SK-N-SH treated with all-trans-retinoic acid at 6 μM for 48 hours (cell line): ENCODE data around the gene PRSS56.

Experiments used
- ATAC-seq: fragments of 200-7000 bp; cut with Tn5 transposase; 3 replicates; pipeline ENCODE4 v1.9.1; 2020; ENCODE audit warnings: mild to moderate bottlenecking, moderate library complexity
- ARNTL ChIP-seq: fragments of 450-650 bp; formaldehyde crosslinking; IDR thresholded peaks from 2 replicates; pipeline ENCODE4 v1.5.0; 2020; ENCODE audit warnings: low read depth, mild to moderate bottlenecking, moderate library complexity, borderline replicate concordance
- BACH2 ChIP-seq: fragments of 250-450 bp; sonication (Bioruptor Pico); IDR thresholded peaks from 2 replicates; pipeline ENCODE4 v1.9.0; 2021; ENCODE audit warnings: mild to moderate bottlenecking, borderline replicate concordance
- CSDC2 ChIP-seq: fragments of 250-450 bp; sonication (Bioruptor Pico); IDR thresholded peaks from 2 replicates; pipeline ENCODE4 v1.5.0; 2020; ENCODE audit warnings: mild to moderate bottlenecking, moderate library complexity
- ESRRG ChIP-seq: fragments of 250-450 bp; sonication (Bioruptor Pico); IDR thresholded peaks from 2 replicates; pipeline ENCODE4 v1.6.1; 2021; ENCODE audit warnings: mild to moderate bottlenecking
- GLIS3 ChIP-seq: fragments of 250-450 bp; sonication (Bioruptor Pico); IDR thresholded peaks from 2 replicates; pipeline ENCODE4 v1.5.0; 2020; ENCODE audit warnings: mild to moderate bottlenecking, moderate library complexity
- ISL1 ChIP-seq: fragments of 250-450 bp; sonication (Bioruptor Pico); IDR thresholded peaks from 2 replicates; pipeline ENCODE4 v2.1.2; 2022; ENCODE audit warnings: mild to moderate bottlenecking, moderate library complexity
- OSR1 ChIP-seq: fragments of 250-450 bp; sonication (Bioruptor Pico); IDR thresholded peaks from 2 replicates; pipeline ENCODE4 v1.8.0; 2022; ENCODE audit warnings: moderate library complexity, mild to moderate bottlenecking, inconsistent platforms
- PPARA ChIP-seq: fragments of 250-450 bp; sonication (Bioruptor Pico); IDR thresholded peaks from 2 replicates; pipeline ENCODE4 v1.5.0; 2020; ENCODE audit warnings: mild to moderate bottlenecking, borderline replicate concordance
- RARB ChIP-seq: fragments of 250-450 bp; sonication (Bioruptor Pico); IDR thresholded peaks from 2 replicates; pipeline ENCODE4 v1.8.0; 2021; ENCODE audit warnings: mild to moderate bottlenecking, moderate library complexity
- TCF4 ChIP-seq: fragments of 250-450 bp; sonication (Bioruptor Pico); IDR thresholded peaks from 2 replicates; pipeline ENCODE4 v1.8.0; 2021; ENCODE audit warnings: mild to moderate bottlenecking, moderate library complexity, borderline replicate concordance
- TOX ChIP-seq: fragments of 250-450 bp; sonication (Bioruptor Pico); IDR thresholded peaks from 2 replicates; pipeline ENCODE4 v1.8.0; 2021; ENCODE audit warnings: mild to moderate bottlenecking, moderate library complexity, borderline replicate concordance
- ZC3H10 ChIP-seq: fragments of 250-450 bp; sonication (Bioruptor Pico); IDR thresholded peaks from 2 replicates; pipeline ENCODE4 v1.5.1; 2021; ENCODE audit warnings: mild to moderate bottlenecking, moderate library complexity
- ZFP3 ChIP-seq: fragments of 250-450 bp; sonication (Bioruptor Pico); IDR thresholded peaks from 2 replicates; pipeline ENCODE4 v1.5.0; 2020; ENCODE audit warnings: mild to moderate bottlenecking, moderate library complexity
- ZFP30 ChIP-seq: fragments of 450-650 bp; formaldehyde crosslinking; IDR thresholded peaks from 2 replicates; pipeline ENCODE4 v1.5.0; 2022; ENCODE audit warnings: mild to moderate bottlenecking, moderate library complexity
- ZNF565 ChIP-seq: fragments of 450-650 bp; formaldehyde crosslinking; conservative IDR thresholded peaks from 2 replicates; pipeline ENCODE4 v1.5.0; 2020; ENCODE audit warnings: low read depth, mild to moderate bottlenecking, moderate library complexity
- ZNF70 ChIP-seq: fragments of 450-650 bp; formaldehyde crosslinking; IDR thresholded peaks from 2 replicates; pipeline ENCODE4 v1.5.0; 2020; ENCODE audit warnings: mild to moderate bottlenecking, moderate library complexity
- ZNF8 ChIP-seq: fragments of 450-650 bp; formaldehyde crosslinking; IDR thresholded peaks from 2 replicates; pipeline ENCODE4 v1.5.0; 2020; ENCODE audit warnings: mild to moderate bottlenecking, moderate library complexity
- TF ChIP-seq, protein P1 (sequence below): fragments of 250-450 bp; sonication (Bioruptor Pico); IDR thresholded peaks from 2 replicates; pipeline ENCODE4 v1.8.0; 2020; ENCODE audit warnings: mild to moderate bottlenecking, moderate library complexity, borderline replicate concordance
- TF ChIP-seq, protein P2 (sequence below): fragments of 250-450 bp; sonication (Bioruptor Pico); IDR thresholded peaks from 2 replicates; pipeline ENCODE4 v1.5.0; 2020; ENCODE audit warnings: mild to moderate bottlenecking, moderate library complexity
- TF ChIP-seq, protein P3 (sequence below): fragments of 250-450 bp; sonication (Bioruptor Pico); IDR thresholded peaks from 2 replicates; pipeline ENCODE4 v1.8.0; 2021; ENCODE audit warnings: low read depth, mild to moderate bottlenecking, moderate library complexity, borderline replicate concordance
- TF ChIP-seq, protein P4 (sequence below): fragments of 250-450 bp; sonication (Bioruptor Pico); IDR thresholded peaks from 2 replicates; pipeline ENCODE4 v1.5.1; 2020; ENCODE audit warnings: low read depth, mild to moderate bottlenecking, moderate library complexity
- TF ChIP-seq, protein P5 (sequence below): fragments of 250-450 bp; sonication (Bioruptor Pico); IDR thresholded peaks from 2 replicates; pipeline ENCODE4 v1.5.1; 2021; ENCODE audit warnings: mild to moderate bottlenecking, moderate library complexity

Gene PRSS56

DNA sequence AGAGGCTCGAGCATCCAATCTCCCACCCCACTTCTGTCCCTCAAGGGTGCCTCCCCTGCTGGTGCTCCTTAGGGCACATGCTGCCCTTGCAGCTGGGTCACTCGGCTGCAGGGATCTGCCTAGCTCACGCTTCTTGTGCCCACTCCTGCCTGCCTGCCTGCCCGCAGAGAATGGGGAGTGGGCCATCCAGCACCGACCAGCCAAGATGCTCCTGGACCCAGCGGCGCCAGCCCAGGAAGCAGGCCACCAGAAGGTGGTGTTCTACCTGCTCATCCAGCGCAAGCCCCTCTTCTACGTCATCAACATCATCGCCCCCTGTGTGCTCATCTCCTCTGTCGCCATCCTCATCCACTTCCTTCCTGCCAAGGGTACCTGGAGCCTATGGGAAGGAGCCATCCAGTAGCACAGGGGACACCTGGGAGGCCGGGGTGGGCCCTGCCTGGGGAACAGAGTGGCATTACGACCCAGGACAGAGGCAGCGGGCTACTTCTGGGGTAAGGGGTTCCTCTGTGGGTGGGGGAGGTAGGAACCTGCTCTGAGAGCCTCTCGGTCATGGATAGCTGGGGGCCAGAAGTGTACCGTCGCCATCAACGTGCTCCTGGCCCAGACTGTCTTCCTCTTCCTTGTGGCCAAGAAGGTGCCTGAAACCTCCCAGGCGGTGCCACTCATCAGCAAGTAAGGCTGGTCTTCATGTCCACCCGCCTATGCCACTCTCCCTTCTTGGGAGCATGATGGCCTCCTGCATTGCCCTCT lies 22.7 kb downstream of the PRSS56 start:
- no peak for ATAC-seq
- no peak for TF ChIP-seq BACH2
- TF ChIP-seq ZNF70 = no peak
- TF ChIP-seq ZFP3 = no peak
- TF ChIP-seq, protein P1, sequence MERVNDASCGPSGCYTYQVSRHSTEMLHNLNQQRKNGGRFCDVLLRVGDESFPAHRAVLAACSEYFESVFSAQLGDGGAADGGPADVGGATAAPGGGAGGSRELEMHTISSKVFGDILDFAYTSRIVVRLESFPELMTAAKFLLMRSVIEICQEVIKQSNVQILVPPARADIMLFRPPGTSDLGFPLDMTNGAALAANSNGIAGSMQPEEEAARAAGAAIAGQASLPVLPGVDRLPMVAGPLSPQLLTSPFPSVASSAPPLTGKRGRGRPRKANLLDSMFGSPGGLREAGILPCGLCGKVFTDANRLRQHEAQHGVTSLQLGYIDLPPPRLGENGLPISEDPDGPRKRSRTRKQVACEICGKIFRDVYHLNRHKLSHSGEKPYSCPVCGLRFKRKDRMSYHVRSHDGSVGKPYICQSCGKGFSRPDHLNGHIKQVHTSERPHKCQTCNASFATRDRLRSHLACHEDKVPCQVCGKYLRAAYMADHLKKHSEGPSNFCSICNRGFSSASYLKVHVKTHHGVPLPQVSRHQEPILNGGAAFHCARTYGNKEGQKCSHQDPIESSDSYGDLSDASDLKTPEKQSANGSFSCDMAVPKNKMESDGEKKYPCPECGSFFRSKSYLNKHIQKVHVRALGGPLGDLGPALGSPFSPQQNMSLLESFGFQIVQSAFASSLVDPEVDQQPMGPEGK = no peak
- TF ChIP-seq, protein P2, sequence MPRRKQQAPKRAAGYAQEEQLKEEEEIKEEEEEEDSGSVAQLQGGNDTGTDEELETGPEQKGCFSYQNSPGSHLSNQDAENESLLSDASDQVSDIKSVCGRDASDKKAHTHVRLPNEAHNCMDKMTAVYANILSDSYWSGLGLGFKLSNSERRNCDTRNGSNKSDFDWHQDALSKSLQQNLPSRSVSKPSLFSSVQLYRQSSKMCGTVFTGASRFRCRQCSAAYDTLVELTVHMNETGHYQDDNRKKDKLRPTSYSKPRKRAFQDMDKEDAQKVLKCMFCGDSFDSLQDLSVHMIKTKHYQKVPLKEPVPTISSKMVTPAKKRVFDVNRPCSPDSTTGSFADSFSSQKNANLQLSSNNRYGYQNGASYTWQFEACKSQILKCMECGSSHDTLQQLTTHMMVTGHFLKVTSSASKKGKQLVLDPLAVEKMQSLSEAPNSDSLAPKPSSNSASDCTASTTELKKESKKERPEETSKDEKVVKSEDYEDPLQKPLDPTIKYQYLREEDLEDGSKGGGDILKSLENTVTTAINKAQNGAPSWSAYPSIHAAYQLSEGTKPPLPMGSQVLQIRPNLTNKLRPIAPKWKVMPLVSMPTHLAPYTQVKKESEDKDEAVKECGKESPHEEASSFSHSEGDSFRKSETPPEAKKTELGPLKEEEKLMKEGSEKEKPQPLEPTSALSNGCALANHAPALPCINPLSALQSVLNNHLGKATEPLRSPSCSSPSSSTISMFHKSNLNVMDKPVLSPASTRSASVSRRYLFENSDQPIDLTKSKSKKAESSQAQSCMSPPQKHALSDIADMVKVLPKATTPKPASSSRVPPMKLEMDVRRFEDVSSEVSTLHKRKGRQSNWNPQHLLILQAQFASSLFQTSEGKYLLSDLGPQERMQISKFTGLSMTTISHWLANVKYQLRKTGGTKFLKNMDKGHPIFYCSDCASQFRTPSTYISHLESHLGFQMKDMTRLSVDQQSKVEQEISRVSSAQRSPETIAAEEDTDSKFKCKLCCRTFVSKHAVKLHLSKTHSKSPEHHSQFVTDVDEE (CRISPR knock-in tag) = no peak
- no peak for TF ChIP-seq ZFP30 (CRISPR knock-in tag)
- TF ChIP-seq CSDC2 (CRISPR knock-in tag) = no peak
- no peak for TF ChIP-seq OSR1 (CRISPR knock-in tag)
- no peak for TF ChIP-seq RARB (CRISPR knock-in tag)
- TF ChIP-seq, protein P3, sequence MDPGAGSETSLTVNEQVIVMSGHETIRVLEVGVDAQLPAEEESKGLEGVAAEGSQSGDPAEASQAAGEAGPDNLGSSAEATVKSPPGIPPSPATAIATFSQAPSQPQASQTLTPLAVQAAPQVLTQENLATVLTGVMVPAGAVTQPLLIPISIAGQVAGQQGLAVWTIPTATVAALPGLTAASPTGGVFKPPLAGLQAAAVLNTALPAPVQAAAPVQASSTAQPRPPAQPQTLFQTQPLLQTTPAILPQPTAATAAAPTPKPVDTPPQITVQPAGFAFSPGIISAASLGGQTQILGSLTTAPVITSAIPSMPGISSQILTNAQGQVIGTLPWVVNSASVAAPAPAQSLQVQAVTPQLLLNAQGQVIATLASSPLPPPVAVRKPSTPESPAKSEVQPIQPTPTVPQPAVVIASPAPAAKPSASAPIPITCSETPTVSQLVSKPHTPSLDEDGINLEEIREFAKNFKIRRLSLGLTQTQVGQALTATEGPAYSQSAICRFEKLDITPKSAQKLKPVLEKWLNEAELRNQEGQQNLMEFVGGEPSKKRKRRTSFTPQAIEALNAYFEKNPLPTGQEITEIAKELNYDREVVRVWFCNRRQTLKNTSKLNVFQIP = no peak
- no peak for TF ChIP-seq ARNTL (CRISPR knock-in tag)
- TF ChIP-seq, protein P4, sequence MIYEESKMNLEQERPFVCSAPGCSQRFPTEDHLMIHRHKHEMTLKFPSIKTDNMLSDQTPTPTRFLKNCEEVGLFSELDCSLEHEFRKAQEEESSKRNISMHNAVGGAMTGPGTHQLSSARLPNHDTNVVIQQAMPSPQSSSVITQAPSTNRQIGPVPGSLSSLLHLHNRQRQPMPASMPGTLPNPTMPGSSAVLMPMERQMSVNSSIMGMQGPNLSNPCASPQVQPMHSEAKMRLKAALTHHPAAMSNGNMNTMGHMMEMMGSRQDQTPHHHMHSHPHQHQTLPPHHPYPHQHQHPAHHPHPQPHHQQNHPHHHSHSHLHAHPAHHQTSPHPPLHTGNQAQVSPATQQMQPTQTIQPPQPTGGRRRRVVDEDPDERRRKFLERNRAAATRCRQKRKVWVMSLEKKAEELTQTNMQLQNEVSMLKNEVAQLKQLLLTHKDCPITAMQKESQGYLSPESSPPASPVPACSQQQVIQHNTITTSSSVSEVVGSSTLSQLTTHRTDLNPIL (CRISPR knock-in tag) = no peak
- no peak for TF ChIP-seq TCF4 (CRISPR knock-in tag)
- TF ChIP-seq ZNF565 (CRISPR knock-in tag) = no peak
- TF ChIP-seq, protein P5, sequence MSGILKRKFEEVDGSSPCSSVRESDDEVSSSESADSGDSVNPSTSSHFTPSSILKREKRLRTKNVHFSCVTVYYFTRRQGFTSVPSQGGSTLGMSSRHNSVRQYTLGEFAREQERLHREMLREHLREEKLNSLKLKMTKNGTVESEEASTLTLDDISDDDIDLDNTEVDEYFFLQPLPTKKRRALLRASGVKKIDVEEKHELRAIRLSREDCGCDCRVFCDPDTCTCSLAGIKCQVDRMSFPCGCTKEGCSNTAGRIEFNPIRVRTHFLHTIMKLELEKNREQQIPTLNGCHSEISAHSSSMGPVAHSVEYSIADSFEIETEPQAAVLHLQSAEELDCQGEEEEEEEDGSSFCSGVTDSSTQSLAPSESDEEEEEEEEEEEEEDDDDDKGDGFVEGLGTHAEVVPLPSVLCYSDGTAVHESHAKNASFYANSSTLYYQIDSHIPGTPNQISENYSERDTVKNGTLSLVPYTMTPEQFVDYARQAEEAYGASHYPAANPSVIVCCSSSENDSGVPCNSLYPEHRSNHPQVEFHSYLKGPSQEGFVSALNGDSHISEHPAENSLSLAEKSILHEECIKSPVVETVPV (CRISPR knock-in tag) = no peak
- no peak for TF ChIP-seq ESRRG (CRISPR knock-in tag)
- no peak for TF ChIP-seq PPARA
- TF ChIP-seq TOX (CRISPR knock-in tag) = no peak
- TF ChIP-seq GLIS3 (CRISPR knock-in tag) = no peak

DNA sequence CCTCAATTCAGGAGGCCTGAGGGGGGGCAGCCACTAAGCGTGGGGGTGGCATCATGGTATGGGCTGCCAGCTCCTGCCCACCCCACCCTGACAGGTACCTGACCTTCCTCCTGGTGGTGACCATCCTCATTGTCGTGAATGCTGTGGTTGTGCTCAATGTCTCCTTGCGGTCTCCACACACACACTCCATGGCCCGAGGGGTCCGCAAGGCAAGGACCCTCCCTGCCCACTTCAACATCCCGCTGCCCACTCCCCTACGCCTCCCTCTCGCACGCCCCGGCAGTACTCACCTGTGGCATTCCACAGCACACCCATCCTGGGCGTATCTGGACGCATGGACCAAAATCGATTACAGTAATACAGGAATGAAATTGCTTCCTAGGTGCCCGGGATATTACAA lies 23.3 kb downstream of the PRSS56 start:
- ATAC-seq = no peak
- no peak for TF ChIP-seq TOX (CRISPR knock-in tag)
- no peak for TF ChIP-seq ZFP3
- no peak for TF ChIP-seq ZC3H10 (CRISPR knock-in tag)
- TF ChIP-seq, protein P3 = no peak
- TF ChIP-seq, protein P5 (CRISPR knock-in tag) = no peak
- TF ChIP-seq ZNF70 = no peak
- no peak for TF ChIP-seq ZFP30 (CRISPR knock-in tag)
- TF ChIP-seq ZNF8 (CRISPR knock-in tag) = no peak
- TF ChIP-seq RARB (CRISPR knock-in tag) = no peak
- TF ChIP-seq, protein P4 (CRISPR knock-in tag) = no peak
- no peak for TF ChIP-seq GLIS3 (CRISPR knock-in tag)
- TF ChIP-seq BACH2 = no peak
- TF ChIP-seq, protein P1 = no peak
- no peak for TF ChIP-seq ZNF565 (CRISPR knock-in tag)
- no peak for TF ChIP-seq ISL1 (CRISPR knock-in tag)
- TF ChIP-seq PPARA = no peak
